GM20431 (cell line): Measurements from ENCODE around the gene CCR5AS.
"Not testable (repeated sequence)": the region's sequence is repeated elsewhere in the genome, so short reads cannot be mapped to it uniquely, and the experiment has no call there.

Experiments used
- in situ Hi-C: fragments of 300-500 bp; cut with MseI, MboI; formaldehyde crosslinking; loops from one replicate; pipeline ENCODE4 v1.15.0; 2020; ENCODE audit warnings: low sequenced_read_pairs; ENCODE audit not compliant: unreplicated experiment

The CCR5AS gene

DNA sequence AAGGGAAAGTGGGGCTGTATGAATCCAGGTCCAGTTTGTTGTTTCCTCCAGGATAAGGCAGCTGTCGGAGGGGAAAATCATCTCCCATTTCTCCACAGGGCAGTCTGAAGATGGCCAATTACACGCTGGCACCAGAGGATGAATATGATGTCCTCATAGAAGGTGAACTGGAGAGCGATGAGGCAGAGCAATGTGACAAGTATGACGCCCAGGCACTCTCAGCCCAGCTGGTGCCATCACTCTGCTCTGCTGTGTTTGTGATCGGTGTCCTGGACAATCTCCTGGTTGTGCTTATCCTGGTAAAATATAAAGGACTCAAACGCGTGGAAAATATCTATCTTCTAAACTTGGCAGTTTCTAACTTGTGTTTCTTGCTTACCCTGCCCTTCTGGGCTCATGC, 1.1 kb upstream of the CCR5AS start:
- in situ Hi-C loops = no loop called here

DNA sequence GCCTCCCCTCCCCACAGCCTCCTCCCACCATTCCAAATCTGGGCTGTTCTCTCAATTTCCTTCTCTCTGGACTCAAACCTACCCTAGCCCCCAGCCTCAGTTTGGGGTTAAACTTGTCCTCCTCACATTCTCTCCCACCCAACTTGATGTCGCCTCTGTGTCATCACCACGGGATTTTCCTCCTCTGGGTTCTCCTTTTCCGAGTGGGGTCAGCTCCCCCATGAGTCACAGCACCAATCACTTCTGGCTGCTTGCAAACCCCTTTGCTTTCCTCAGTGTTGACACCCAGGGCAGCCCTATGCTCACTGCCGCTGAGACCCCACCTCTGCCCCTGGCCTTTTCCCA, 451 bp downstream of the CCR5AS start:
- in situ Hi-C loops = no loop called here

DNA sequence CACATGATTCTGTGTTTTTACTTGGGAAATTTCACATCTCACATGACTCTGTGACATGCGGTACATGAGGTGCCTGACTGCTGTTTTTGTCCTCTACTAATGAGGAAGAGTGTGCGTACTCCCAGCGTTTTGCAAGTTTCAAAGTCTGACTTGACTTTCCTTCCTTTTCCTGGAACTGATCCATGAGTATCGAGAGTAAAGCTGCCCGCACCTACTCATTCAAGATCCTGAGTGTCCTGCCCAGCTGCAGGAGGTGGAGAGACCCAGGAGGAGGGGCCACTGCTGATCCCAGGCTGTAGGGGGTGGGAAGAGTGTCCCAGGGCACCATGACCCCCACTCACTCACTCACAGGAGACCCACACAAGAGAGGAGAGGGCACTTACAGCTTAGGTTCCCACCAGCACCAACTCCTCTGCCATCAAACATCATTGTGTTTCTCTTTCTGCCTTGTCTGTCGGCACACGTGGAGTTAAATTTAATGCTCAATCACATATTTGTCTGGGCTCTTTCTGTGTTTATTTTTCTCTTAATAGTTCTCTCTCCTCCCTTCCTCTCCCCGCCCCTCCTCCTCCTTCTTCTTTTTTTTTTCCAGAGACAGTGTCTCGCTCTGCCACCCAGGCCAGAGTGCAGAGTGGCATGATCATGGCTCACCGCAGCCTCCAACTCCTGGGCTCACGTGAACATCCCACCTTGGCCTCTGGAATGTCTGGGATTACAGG, 1.4 kb downstream of the CCR5AS start:
- in situ Hi-C loops = no loop called here

DNA sequence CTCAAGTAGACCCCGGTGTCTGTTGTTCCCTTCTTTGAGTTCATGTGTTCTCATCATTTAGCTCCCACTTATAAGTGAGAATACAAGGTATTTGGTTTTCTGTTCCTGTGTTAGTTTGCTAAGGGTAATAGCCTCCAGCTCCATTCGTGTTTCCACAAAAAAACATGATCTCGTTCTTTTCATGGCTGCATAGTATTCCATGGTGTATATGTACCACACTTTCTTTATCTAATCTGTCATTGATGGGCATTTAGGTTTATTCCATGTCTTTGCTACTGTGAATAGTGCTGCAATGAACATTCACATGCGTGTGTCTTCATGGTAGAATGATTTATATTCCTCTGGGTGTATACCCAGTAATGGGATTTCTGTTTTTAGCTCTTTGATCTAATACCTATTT, 4.0 kb downstream of the CCR5AS start:
- in situ Hi-C loops = not testable (repeated sequence)

DNA sequence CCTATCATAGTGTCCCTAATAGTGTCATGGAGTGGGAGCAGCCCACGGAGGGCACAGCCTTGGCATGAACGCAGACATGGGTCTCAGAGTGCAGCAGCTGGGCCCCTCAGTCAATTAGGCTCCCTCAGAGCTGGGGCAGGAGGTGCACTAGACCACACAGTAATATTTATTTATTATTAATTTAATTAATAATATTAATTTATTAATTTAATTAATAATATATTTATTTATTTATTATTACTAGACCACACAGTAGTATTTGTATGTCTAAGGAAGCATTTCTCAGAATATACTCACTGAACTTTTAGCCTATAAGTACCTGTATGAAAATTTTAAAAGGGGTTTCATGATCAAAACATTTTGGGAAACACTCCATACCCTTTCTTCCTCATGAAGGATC, 5.3 kb downstream of the CCR5AS start:
- in situ Hi-C loops = no loop called here

DNA sequence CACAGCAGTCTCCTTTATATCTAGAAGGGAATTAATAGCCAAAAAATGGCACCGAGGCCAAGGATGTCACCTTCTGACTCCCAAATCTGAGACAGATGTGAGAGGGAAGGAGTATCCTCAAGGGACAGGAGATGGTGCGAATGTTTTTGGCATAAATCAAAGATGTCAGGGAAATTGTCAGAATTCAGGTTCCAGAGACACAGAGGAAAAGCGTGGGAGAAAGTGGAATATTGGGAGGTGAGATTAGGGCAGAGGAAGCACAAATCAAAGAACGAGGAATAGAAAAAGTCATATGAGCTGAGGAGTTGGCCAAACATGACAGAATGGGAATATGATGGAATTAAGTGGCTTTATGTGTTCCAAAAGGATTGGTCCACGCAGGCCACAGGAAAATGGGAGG, 6.0 kb downstream of the CCR5AS start:
- in situ Hi-C loops = no loop called here

DNA sequence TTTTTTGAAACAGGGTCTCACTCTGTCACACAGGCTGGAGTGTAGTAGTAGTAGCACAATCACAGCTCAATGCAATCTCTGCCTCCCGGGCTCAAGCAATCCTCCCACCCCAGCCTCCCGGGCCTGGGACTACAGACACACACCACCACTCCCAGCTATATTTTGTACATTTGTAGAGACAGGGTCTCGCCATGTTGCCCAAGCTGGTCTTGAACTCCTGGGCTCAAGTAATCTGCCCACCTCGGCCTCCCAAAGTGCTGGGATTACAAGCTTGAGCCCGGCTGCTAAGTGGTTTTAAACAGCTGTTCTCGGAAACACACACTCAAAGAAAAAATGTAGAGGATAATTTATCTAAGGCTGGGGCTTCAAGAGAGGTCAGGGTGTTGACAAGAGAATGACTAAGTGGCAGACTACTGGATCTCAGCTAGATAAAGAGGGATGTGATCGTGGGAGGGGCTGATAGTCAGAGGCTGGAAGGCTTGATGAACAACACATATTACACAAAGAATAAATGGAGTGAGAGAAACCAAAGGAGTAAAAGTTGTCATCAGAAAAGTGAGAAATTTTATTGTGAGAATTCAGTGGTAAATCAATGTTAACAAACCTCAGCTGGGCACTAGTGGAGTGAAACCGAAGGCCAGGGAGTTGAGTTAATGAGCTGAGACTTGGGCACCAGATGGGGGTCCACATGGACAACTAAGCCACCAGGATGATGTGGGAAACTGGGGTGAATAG, 6.7 kb downstream of the CCR5AS start:
- in situ Hi-C loops = loop anchor here (25.0 kb wide), 1 partner anchor 638 kb away; no protein-coding TSS in a partner anchor

DNA sequence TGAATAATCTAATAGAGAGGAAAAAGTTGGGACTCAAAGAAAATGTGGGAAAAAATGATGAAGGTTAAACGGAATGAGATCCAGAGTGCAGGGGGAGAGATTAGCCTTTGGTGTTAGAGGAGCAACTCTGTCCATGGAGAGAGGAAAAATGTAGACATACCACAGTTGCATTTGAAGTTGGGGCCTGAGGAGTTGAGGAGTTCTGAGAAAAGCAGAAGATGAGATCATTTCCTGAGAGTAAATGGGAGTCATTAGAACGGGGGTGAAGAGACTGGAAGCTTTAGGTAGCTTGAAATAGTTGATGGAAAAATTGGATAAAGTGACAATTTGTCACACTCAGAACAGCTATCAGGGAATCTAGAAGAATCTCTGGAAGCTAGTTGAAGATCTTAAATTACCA, 7.3 kb downstream of the CCR5AS start:
- in situ Hi-C loops = loop anchor here (25.0 kb wide), 1 partner anchor 637 kb away; no protein-coding TSS in a partner anchor

DNA sequence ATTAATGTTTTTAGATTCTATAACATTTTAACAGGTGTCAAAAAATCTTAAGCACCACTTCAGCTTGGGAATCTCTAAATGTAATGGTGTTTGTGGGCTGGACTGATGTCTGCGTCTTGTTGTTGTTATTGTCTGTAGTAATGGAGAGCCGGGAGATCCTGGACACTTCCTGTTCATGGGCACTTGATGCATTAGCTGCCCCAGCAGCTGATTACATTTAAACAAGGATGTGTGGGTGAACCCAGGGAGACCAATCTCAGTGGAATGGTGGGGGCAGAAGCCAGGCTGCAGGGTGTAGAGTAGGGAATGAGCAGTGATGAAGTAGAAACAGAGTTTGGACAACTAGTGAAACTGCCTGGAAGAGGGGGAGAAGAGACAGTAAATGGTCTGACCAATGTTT, 7.8 kb downstream of the CCR5AS start:
- in situ Hi-C loops = loop anchor here (25.0 kb wide), 1 partner anchor 637 kb away; no protein-coding TSS in a partner anchor

DNA sequence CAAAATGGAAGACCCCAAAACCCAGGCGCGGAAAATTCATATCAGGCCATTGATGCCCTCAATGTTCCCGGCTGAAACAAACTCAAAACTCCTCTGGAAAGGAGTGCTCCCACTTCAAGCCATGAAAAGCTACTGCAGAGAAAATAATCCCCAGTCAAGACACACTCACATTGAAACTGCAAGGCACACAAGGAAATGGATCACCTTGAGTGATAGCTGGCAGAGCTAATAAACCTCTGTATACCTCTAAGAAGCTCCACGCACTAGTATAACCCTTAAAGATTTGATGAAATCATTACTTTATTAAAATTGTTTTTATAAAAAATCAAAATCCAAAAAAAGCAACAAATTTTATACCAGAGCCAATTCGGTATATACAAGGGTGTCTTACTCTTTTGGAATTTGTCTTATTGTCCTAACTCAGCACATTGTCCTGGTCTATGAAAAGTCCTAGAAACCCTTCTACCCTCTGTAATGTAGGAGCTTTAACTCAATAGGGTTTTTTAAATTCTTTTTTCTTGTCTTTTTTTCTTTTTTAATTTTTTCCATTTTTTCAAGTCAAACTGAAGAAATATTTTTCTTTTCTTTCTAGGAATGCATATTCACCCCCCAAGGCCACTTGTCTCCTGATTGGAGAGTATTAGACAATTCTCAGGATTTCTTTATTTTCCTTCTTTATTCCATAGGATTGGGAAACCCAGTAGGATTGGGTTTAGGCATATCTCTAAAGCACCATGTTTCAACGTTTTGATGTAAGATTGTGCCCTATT, 8.5 kb downstream of the CCR5AS start:
- in situ Hi-C loops = loop anchor here (25.0 kb wide), 1 partner anchor 636 kb away; no protein-coding TSS in a partner anchor

DNA sequence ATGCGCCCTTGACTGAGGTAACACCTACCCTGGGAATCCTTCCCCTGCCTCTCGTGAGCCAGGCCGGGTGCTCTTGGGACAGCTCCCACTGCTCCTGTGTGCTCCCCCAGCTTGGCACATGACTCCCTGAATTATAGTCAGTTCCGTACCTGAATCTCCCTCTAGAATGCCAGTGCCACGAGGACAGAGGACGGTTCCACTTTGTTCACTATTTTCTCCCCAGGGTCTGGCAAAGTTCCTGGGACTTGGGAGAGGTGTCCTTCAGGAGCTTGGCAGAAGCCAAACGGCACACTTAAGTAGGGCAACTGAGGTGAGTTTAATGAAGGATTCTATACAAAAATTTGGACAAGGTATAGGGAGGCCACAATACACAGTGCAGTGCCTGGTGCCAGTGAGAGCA, 9.8 kb downstream of the CCR5AS start:
- in situ Hi-C loops = loop anchor here (25.0 kb wide), 1 partner anchor 635 kb away; no protein-coding TSS in a partner anchor

DNA sequence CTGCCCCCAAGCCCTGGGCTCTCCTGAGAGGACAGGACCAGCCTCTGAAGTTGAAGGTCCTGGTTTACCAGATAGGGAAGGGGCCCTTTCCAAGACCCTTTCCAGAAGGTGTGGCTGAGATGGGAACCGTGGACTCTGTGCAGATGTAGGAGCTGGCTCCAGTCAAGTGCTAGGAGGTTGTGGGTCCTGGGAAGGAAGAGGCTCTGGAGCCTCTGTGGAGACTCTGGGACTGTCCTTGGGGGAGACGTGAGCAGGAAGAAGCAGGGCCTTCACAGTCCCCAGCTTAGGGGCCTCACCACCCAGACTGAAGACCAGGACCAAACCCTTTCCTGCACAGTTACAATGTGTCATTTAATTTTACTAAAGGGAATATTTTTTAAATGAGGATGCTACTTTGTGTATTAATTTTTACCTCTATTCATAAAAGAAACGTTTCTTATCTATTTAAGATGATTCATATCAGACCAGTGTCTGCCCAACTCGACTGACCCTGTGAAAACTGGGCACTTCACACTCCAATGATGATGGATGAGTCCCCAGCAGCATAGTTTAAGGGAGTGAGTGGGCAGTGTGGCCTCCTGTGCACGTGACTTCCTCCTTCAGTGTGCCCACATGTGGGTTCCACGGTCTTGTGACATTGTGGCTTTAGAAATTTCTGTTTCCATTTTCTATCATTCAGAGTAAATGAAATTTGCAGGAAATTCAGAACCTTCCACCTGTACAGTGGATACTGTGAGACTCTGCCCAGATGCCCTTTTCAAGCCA, 10.9 kb downstream of the CCR5AS start:
- in situ Hi-C loops = loop anchor here (25.0 kb wide), 1 partner anchor 634 kb away; no protein-coding TSS in a partner anchor

DNA sequence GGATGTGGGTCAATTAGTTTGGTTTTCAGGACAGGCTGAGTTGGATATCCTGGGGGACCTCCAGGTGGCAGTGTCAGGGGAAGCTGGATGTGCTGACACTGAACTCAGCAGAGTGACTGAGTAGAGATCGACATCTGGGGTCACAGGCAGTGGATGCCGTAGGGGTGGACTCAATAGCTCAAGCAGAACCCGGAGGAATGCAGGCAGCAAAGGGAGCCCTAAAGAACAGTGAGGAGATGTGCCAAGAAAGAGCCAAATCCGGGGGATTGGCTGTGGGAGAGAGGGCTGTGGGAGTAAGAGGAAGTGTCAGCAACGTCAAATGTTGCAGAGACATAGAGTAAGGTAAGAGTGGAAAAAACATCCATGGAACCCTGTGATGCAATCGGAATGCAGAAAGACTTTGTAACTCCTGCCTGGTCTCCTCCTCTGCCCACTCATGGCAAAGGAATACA, 11.6 kb downstream of the CCR5AS start:
- in situ Hi-C loops = loop anchor here (25.0 kb wide), 1 partner anchor 633 kb away; no protein-coding TSS in a partner anchor

DNA sequence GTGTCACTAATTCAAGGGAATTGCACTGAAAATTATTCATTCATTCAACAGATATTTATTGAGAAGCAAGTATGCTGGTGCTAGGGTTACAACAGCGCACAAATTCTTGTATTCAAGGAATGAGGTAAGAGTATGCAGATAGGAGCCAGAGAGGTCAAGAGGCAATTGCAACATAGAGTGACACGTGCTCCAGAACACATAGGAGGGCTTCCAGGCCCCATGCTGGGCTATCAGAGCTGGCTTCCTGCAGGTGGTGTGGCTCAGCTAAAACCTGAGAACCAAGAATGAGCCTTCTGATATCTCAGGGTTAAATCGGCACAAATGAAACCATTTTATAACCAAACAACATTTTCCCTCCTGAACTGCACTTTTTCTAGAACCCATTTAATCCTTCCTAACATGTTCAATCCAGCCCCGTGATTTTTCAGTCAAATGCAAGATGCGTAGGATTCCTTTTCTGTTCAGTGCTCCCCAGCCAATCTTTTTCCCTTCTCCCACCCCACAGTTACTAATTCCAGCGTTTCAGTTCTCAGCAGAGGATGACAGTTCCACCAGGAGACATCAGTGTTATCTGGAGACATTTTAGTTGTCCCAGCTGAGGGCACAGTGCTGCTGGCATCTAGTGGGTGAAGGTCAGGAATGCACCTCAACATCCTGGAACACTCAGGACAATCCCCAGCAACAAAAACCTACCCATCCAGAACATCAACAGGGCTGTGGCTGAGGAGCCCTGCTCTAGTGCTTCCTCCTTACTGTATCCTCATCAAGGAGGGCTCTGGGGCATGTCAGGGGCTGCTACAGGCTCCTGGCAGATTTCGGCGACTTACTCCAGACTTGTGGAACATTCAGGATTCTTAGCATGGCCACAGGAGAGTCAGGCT, 13.1 kb downstream of the CCR5AS start:
- in situ Hi-C loops = loop anchor here (25.0 kb wide), 1 partner anchor 631 kb away; no protein-coding TSS in a partner anchor

DNA sequence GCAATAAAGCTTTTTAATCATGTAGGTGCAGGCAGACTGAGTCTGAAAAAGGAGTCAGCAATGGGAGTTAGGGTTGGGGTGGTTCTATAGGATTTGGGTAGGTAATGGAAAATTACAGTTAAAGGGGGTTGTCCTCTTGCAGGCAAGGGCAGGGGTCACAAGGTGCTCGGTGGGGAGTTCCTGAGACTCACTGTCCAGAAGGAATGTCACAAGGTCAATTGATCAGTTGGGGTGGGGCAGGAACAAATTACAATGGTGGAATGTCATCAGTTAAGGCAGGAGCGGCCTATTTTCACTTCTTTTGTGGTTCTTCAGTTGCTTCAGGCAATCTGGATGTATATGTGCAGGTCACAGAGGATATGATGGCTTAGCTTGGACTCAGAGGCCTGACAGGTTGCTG, 13.9 kb downstream of the CCR5AS start:
- in situ Hi-C loops = loop anchor here (25.0 kb wide), 1 partner anchor 631 kb away; no protein-coding TSS in a partner anchor

DNA sequence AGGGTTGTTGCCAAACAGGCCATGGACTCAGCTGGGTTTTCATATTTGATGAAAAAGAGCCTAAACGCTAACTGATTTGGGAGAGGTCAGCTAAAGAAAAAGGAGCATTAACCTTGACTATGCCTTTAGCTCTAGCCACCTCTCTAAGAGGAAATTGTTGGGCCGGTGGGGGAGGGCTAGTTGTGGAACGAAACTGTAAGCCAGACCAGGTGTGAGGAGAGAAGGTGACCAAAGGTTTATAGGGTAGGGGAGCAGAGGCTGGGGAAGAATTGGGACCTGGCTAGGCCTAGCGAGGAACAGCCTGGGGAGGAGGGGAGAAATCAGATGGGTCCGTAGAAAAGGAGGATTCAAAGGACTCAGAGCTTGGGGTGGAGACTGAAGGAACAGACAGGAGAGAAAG, 15.3 kb downstream of the CCR5AS start:
- in situ Hi-C loops = loop anchor here (25.0 kb wide), 1 partner anchor 629 kb away; no protein-coding TSS in a partner anchor

DNA sequence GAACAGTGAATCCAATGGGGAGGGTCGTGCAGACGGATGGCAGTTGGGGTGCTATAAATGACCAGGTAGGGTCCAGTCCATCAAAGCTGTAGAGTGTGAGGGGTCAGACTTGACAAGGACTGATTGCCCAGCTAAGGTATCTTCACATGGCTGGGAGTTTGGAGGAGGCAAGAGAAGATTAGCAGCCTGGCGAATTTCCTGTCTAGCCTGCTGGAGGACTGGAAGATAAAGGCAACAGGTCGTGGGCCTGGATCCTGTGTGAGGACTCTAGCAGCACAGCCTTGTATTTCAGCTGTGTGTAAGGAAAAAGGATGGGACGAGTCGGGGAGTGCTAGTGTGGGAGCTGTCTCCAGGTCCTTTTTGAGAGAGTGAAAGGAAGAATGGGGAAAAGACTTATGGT, 17.6 kb downstream of the CCR5AS start:
- in situ Hi-C loops = loop anchor here (10.0 to 25.0 kb wide), 2 partner anchors 305 to 627 kb away; no protein-coding TSS in a partner anchor

DNA sequence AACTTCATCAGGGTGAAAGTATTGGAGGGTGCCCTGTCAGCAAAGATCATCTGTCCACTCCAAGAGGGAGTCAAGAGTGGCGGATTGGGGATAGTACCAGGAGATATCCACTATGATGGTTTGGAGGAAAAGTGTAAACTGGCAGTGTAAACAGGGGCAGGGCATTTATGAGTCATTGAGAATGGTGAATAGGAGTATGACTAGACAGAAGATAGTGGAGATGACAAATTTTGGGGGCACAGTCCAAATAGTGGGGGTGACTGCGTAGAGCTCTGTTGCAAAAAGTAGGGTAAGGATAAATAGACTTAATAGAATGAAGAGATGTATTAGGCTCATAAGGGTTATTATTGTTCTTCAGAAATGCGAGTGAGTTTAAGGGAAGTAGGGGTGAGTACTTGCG, 18.0 kb downstream of the CCR5AS start:
- in situ Hi-C loops = loop anchor here (10.0 to 25.0 kb wide), 2 partner anchors 304 to 627 kb away; no protein-coding TSS in a partner anchor
